OCI-LY1 (cell line): Measurements from ENCODE around the gene TUBGCP4.

ENCODE experiments used
- H2AFZ ChIP-seq: fragments of 200-600 bp; sonication (generic), shearing (Covaris generic); 2 replicates; pipeline ENCODE4 v1.6.0; 2014; ENCODE audit warnings: antibody characterized with exemption, mild to moderate bottlenecking, low read length
- H3F3A ChIP-seq: fragments of 200-600 bp; sonication (generic), shearing (Covaris generic); 2 replicates; pipeline ENCODE4 v1.6.0; 2014; ENCODE audit warnings: mild to moderate bottlenecking, antibody characterized with exemption, low read length, moderate library complexity; ENCODE audit not compliant: insufficient read depth
- H3K27ac ChIP-seq: fragments of 200-600 bp; sonication (generic); 2 replicates; pipeline ENCODE4 v1.5.1; 2014; ENCODE audit warnings: low read length, mixed run types, mild to moderate bottlenecking, low read depth; ENCODE audit not compliant: poor library complexity, severe bottlenecking
- H3K27me3 ChIP-seq: fragments of 200-600 bp; sonication (generic); 2 replicates; pipeline ENCODE4 v1.6.0; 2014; ENCODE audit warnings: antibody characterized with exemption, mild to moderate bottlenecking, low read length, moderate library complexity; ENCODE audit not compliant: insufficient read depth
- H3K36me3 ChIP-seq: fragments of 200-600 bp; sonication (generic); 2 replicates; pipeline ENCODE4 v1.6.1; 2014; ENCODE audit warnings: mild to moderate bottlenecking, antibody characterized with exemption, low read length, moderate library complexity, mixed read lengths; ENCODE audit not compliant: insufficient read depth
- H3K4me1 ChIP-seq: fragments of 200-600 bp; sonication (generic); 2 replicates; pipeline ENCODE4 v1.5.1; 2014; ENCODE audit warnings: mild to moderate bottlenecking, low read length, moderate library complexity; ENCODE audit not compliant: insufficient read depth, severe bottlenecking
- H3K4me2 ChIP-seq: fragments of 200-600 bp; sonication (generic), shearing (Covaris generic); 2 replicates; pipeline ENCODE4 v1.6.1; 2014; ENCODE audit warnings: low read length
- H3K4me3 ChIP-seq: fragments of 200-600 bp; sonication (generic); 2 replicates; pipeline ENCODE4 v1.5.1; 2014; ENCODE audit warnings: low read length, low read depth, mild to moderate bottlenecking, mixed read lengths; ENCODE audit not compliant: poor library complexity, severe bottlenecking
- H3K79me2 ChIP-seq: fragments of 200-600 bp; shearing (Covaris generic); 2 replicates; pipeline ENCODE4 v1.6.1; 2016; ENCODE audit warnings: mixed run types, low read length, mixed read lengths; ENCODE audit not compliant: insufficient read depth
- H3K9ac ChIP-seq: fragments of 200-600 bp; sonication (generic), shearing (Covaris generic); 2 replicates; pipeline ENCODE4 v1.6.1; 2014; ENCODE audit warnings: mild to moderate bottlenecking, low read length, mixed read lengths
- H3K9me2 ChIP-seq: fragments of 200-600 bp; sonication (generic), shearing (Covaris generic); 2 replicates; pipeline ENCODE4 v1.6.1; 2014; ENCODE audit warnings: low read depth, mild to moderate bottlenecking, low read length, mixed read lengths
- H3K9me3 ChIP-seq: fragments of 200-600 bp; shearing (Covaris generic); 2 replicates; pipeline ENCODE4 v1.6.1; 2014; ENCODE audit warnings: low read length, mixed read lengths
- H4K20me1 ChIP-seq: fragments of 200-600 bp; sonication (generic), shearing (Covaris generic); 2 replicates; pipeline ENCODE4 v1.6.0; 2016; ENCODE audit warnings: mild to moderate bottlenecking, low read length; ENCODE audit not compliant: insufficient read depth
- EZH2 ChIP-seq: fragments of 200-600 bp; sonication (generic), shearing (Covaris generic); IDR thresholded peaks from 2 replicates; pipeline ENCODE4 v1.8.0; 2017; ENCODE audit warnings: borderline replicate concordance, mixed run types, mild to moderate bottlenecking, antibody characterized with exemption, low read length, moderate library complexity, mixed read lengths
- TF ChIP-seq, protein P1 (sequence below): fragments of 200-600 bp; sonication (generic), shearing (Covaris generic); IDR thresholded peaks from 2 replicates; pipeline ENCODE4 v1.5.1; 2017; ENCODE audit warnings: mild to moderate bottlenecking, antibody characterized with exemption, low read length, moderate library complexity, mixed read lengths

Gene TUBGCP4

DNA sequence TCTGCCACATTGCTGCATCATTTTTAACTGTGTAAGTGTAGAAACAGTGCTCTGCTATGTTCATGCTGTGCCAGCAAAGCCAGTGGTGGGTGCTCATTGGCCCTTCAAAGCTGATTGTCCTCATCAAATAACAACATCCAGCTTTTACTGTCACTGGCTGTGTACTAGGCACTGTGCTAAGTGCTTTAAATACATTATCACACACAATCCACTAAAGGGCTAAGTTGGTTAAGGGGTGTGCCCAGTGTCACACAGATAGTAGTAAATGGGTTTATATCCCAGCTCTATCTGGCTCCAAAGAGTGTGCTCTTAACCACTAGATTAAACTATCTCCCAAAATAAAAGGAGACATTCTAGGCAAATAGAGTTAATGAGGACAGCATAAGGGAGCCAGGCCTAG lies 7.7 kb downstream of the TUBGCP4 start:
- Histone ChIP-seq H3K9me3 (no peaks in the 10 kb centered on the region), H3F3A (0 out of 2 replicates have a peak, but pooled peaks cover 6% of the 10 kb centered on the region), H3K9me2 (no peaks in the 10 kb centered on the region), H3K79me2 (no peaks in the 10 kb centered on the region), H3K4me3 (no peak overlapping the region), H3K4me1 (peaks cover 16% of the 10 kb centered on the region), H4K20me1 (no peaks in the 10 kb centered on the region), H3K4me2 (no peak overlapping the region), H3K36me3 (peaks cover 78% of the 10 kb centered on the region), H2AFZ (no peak overlapping the region), H3K9ac (no peak overlapping the region), H3K27me3 (no peaks in the 10 kb centered on the region), H3K27ac (no peak overlapping the region)
- TF ChIP-seq EZH2, result no peak
- TF ChIP-seq, protein P1, sequence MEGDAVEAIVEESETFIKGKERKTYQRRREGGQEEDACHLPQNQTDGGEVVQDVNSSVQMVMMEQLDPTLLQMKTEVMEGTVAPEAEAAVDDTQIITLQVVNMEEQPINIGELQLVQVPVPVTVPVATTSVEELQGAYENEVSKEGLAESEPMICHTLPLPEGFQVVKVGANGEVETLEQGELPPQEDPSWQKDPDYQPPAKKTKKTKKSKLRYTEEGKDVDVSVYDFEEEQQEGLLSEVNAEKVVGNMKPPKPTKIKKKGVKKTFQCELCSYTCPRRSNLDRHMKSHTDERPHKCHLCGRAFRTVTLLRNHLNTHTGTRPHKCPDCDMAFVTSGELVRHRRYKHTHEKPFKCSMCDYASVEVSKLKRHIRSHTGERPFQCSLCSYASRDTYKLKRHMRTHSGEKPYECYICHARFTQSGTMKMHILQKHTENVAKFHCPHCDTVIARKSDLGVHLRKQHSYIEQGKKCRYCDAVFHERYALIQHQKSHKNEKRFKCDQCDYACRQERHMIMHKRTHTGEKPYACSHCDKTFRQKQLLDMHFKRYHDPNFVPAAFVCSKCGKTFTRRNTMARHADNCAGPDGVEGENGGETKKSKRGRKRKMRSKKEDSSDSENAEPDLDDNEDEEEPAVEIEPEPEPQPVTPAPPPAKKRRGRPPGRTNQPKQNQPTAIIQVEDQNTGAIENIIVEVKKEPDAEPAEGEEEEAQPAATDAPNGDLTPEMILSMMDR, result no peak

DNA sequence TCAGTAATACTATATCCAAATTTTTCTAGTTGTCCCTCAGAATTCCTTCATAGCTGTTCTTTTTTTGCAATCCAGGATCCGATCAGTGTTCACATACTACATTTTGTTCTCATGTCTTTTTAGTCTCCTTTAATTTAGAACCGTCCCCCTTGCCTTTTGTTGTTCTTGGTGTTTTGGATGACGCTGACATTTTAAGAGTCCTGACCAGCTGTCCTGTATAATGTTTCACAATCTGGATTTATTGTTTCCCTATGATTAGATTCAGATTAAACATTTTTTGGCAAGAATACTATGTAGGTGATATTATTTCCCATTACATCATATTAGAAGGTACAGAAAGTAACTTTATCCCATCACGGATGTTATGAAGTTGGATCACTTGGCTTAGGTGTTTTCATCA lies 11.4 kb downstream of the TUBGCP4 start:
- no peak for TF ChIP-seq EZH2
- TF ChIP-seq, protein P1, result no peak
- Histone ChIP-seq H2AFZ (no peak overlapping the region), H3K27ac (no peak overlapping the region), H3K4me2 (no peak overlapping the region), H3K9me3 (no peaks in the 10 kb centered on the region), H3K4me1 (no peaks in the 10 kb centered on the region), H3K4me3 (no peak overlapping the region), H4K20me1 (no peaks in the 10 kb centered on the region), H3K27me3 (no peaks in the 10 kb centered on the region), H3K9ac (no peak overlapping the region), H3F3A (no peaks in the 10 kb centered on the region), H3K79me2 (no peaks in the 10 kb centered on the region), H3K36me3 (peaks cover 97% of the 10 kb centered on the region), H3K9me2 (no peaks in the 10 kb centered on the region)

DNA sequence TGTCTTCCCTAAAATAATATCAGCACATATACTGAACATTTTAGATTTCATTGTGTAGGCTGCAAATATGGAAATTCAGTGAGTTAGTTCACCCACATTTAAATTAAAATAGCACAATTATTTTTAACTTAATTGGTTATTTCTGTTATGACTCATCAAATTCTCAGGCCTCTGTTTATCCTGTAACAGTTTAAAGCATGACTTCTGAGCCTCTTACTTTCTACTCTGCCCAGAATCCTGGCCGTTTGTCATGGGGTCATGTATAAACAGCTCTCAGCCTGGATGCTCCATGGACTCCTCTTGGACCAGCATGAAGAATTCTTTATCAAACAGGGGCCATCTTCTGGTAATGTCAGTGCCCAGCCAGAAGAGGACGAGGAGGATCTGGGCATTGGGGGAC lies 12.2 kb downstream of the TUBGCP4 start:
- no peaks in the 10 kb centered on the region for H3K27me3 ChIP-seq
- no peak overlapping the region for H3K9ac ChIP-seq
- H3K36me3 ChIP-seq, result peaks cover 96% of the 10 kb centered on the region
- H3K4me2 ChIP-seq, result no peak overlapping the region
- H3F3A ChIP-seq, result no peaks in the 10 kb centered on the region
- no peak overlapping the region for H3K4me3 ChIP-seq
- H3K9me2 ChIP-seq, result no peaks in the 10 kb centered on the region
- no peak overlapping the region for H2AFZ ChIP-seq
- no peaks in the 10 kb centered on the region for H3K4me1 ChIP-seq
- no peak overlapping the region for H3K27ac ChIP-seq
- TF ChIP-seq, protein P1, result no peak
- TF ChIP-seq EZH2, result no peak
- H4K20me1 ChIP-seq, result no peaks in the 10 kb centered on the region
- no peaks in the 10 kb centered on the region for H3K79me2 ChIP-seq
- no peaks in the 10 kb centered on the region for H3K9me3 ChIP-seq
